Measurements from ENCODE around the gene TDRD7. TPM values are rescaled to one million over a fixed set of nuclear protein-coding genes. Genes with fewer than 3 reads are reported as not detected.

Gene TDRD7
- total RNA-seq, 1 donor from 2014 or later: 20.4 TPM

- H3K4me3 Mint-ChIP-seq (ENCODE audit: unreplicated experiment): no peak overlapping the region
- peaks cover 9% of the 10 kb centered on the region for H3K27me3 Mint-ChIP-seq (ENCODE audit: low read depth, unreplicated experiment)
- H3K9me3 Mint-ChIP-seq (ENCODE audit: unreplicated experiment): no peaks in the 10 kb centered on the region
- no peaks in the 10 kb centered on the region for H3K9me3 ChIP-seq (ENCODE audit: insufficient read depth, low read depth, low read length)
- H3K27me3 ChIP-seq (ENCODE audit: insufficient read depth, low read length): no peaks in the 10 kb centered on the region
- H3K36me3 Mint-ChIP-seq (ENCODE audit: low read depth, unreplicated experiment): no peaks in the 10 kb centered on the region
- no peak overlapping the region for H3K27ac Mint-ChIP-seq (ENCODE audit: unreplicated experiment)
- H3K79me2 ChIP-seq (ENCODE audit: insufficient read depth, low read length): no peaks in the 10 kb centered on the region
- DNase-seq (ENCODE audit: low read depth) (no peak), FAIRE-seq (no peak)
- H3K27ac ChIP-seq (ENCODE audit: low read depth, low read length): no peak overlapping the region
- H2AFZ ChIP-seq (ENCODE audit: low read depth, low read length): no peak overlapping the region
- peaks cover 12% of the 10 kb centered on the region for H3K4me1 Mint-ChIP-seq (ENCODE audit: low read depth, unreplicated experiment)
- no peaks in the 10 kb centered on the region for H4K20me1 ChIP-seq (ENCODE audit: insufficient read depth, low read length)
- H3K4me1 ChIP-seq (ENCODE audit: insufficient read depth, low read length): no peaks in the 10 kb centered on the region
- H3K36me3 ChIP-seq (ENCODE audit: insufficient read depth, low read length): no peaks in the 10 kb centered on the region
- no peak overlapping the region for H3K9ac ChIP-seq (ENCODE audit: low read length)
- H3K4me3 ChIP-seq (ENCODE audit: insufficient read depth, low read depth, low read length): no peak overlapping the region
- no peak overlapping the region for H3K4me2 ChIP-seq (ENCODE audit: low read length)
- TF ChIP-seq CTCF (IDR thresholded peaks at IDR 0.05; ENCODE audit: insufficient read depth, low read depth, low read length): no peak
- TF ChIP-seq EZH2 (IDR thresholded peaks at IDR 0.05; ENCODE audit: insufficient read depth, low read length): no peak
Measured at GRCh38 chr9:97384406-97385262, 27.3 kb upstream of the TDRD7 start.

DNA sequence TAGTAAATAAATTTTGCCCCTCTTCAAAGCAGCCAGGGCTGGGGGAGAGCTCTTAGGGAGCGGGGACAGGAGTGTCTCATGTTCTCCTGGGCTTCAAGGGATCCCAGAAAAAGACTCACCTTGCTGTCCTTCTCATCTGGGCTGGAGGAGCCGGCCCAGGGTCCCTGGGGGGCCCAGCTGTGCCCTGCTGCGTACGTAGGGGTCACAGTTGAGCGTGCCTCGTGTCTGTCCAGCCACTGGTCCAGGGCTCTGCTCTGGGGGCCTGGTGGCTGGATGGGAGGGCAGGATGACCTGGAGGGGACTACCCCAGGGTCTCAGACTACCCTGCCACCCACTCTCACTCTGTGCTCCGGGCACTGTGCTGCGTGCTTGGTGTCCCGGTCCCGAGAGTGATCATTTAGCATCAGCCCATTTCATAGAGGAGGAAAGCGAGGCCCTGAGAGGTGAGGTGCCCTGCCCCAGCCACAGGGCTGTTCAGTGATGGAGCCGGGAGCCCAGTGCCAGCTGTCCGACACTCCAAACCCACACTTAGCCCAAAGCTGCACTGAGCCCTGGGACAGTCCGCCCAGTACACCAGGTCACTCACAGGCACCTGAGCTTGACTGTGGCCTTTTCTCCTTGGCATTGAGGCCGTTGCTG, 26.2 kb upstream of the TDRD7 start:
- no peak for DNase-seq (ENCODE audit: low read depth)

GRCh38 chr9:97386265-97386633, 25.6 kb upstream of the TDRD7 start:
- Histone ChIP-seq H3K27me3 (ENCODE audit: insufficient read depth, low read length) (no peaks in the 10 kb centered on the region), H3K4me3 (ENCODE audit: insufficient read depth, low read depth, low read length) (no peak overlapping the region), H3K36me3 (ENCODE audit: insufficient read depth, low read length) (no peaks in the 10 kb centered on the region), H2AFZ (ENCODE audit: low read depth, low read length) (no peak overlapping the region), H3K9me3 (ENCODE audit: insufficient read depth, low read depth, low read length) (no peaks in the 10 kb centered on the region), H3K4me1 (ENCODE audit: insufficient read depth, low read length) (no peaks in the 10 kb centered on the region), H3K79me2 (ENCODE audit: insufficient read depth, low read length) (no peaks in the 10 kb centered on the region), H3K27ac (ENCODE audit: low read depth, low read length) (no peak overlapping the region), H3K4me2 (ENCODE audit: low read length) (no peak overlapping the region), H4K20me1 (ENCODE audit: insufficient read depth, low read length) (no peaks in the 10 kb centered on the region), H3K9ac (ENCODE audit: low read length) (no peak overlapping the region)
- TF ChIP-seq CTCF (IDR thresholded peaks at IDR 0.05; ENCODE audit: insufficient read depth, low read depth, low read length) (no peak), EZH2 (IDR thresholded peaks at IDR 0.05; ENCODE audit: insufficient read depth, low read length) (no peak)
- H3K9me3 Mint-ChIP-seq (ENCODE audit: unreplicated experiment): peaks cover 3% of the 10 kb centered on the region
- no peak for FAIRE-seq
- no peak overlapping the region for H3K27ac Mint-ChIP-seq (ENCODE audit: unreplicated experiment)
- no peak overlapping the region for H3K4me3 Mint-ChIP-seq (ENCODE audit: unreplicated experiment)
- no peaks in the 10 kb centered on the region for H3K36me3 Mint-ChIP-seq (ENCODE audit: low read depth, unreplicated experiment)
- H3K4me1 Mint-ChIP-seq (ENCODE audit: low read depth, unreplicated experiment): peaks cover 12% of the 10 kb centered on the region
- no peak for DNase-seq (ENCODE audit: low read depth)
- peaks cover 21% of the 10 kb centered on the region for H3K27me3 Mint-ChIP-seq (ENCODE audit: low read depth, unreplicated experiment)

More for the DNA sequence above, 26.2 kb upstream of the TDRD7 start:
- Histone ChIP-seq H3K27me3 (ENCODE audit: insufficient read depth, low read length) (no peaks in the 10 kb centered on the region), H3K27ac (ENCODE audit: low read depth, low read length) (no peak overlapping the region), H3K4me2 (ENCODE audit: low read length) (no peak overlapping the region), H3K9me3 (ENCODE audit: insufficient read depth, low read depth, low read length) (no peaks in the 10 kb centered on the region), H2AFZ (ENCODE audit: low read depth, low read length) (no peak overlapping the region), H3K9ac (ENCODE audit: low read length) (no peak overlapping the region), H4K20me1 (ENCODE audit: insufficient read depth, low read length) (no peaks in the 10 kb centered on the region), H3K4me1 (ENCODE audit: insufficient read depth, low read length) (no peaks in the 10 kb centered on the region), H3K4me3 (ENCODE audit: insufficient read depth, low read depth, low read length) (no peak overlapping the region), H3K36me3 (ENCODE audit: insufficient read depth, low read length) (no peaks in the 10 kb centered on the region), H3K79me2 (ENCODE audit: insufficient read depth, low read length) (no peaks in the 10 kb centered on the region)
- no peak overlapping the region for H3K27ac Mint-ChIP-seq (ENCODE audit: unreplicated experiment)
- TF ChIP-seq EZH2 (IDR thresholded peaks at IDR 0.05; ENCODE audit: insufficient read depth, low read length): no peak
- FAIRE-seq: no peak
- peaks cover 16% of the 10 kb centered on the region for H3K27me3 Mint-ChIP-seq (ENCODE audit: low read depth, unreplicated experiment)
- no peak overlapping the region for H3K4me3 Mint-ChIP-seq (ENCODE audit: unreplicated experiment)
- H3K9me3 Mint-ChIP-seq (ENCODE audit: unreplicated experiment): peaks cover 3% of the 10 kb centered on the region
- peaks cover 12% of the 10 kb centered on the region for H3K4me1 Mint-ChIP-seq (ENCODE audit: low read depth, unreplicated experiment)
- H3K36me3 Mint-ChIP-seq (ENCODE audit: low read depth, unreplicated experiment): no peaks in the 10 kb centered on the region
